ENCODE results near the gene HMX2. TPM values are rescaled to one million over a fixed set of nuclear protein-coding genes. Genes with fewer than 3 reads are reported as not detected.

HMX2 gene
- total and polyA plus RNA-seq, 2 of the 13 experiments (the other 11 are each of a cell fraction or from before 2014, with no cell fraction given): not detected

GRCh38 chr10:123157210-123157609 is 9.3 kb downstream of the HMX2 start (continued):
- TF ChIP-seq SOX13 (IDR thresholded peaks at IDR 0.05) (no peak), SOX13 (CRISPR knock-in tag; conservative IDR thresholded peaks at IDR 0.05 in 1 of 2, IDR thresholded peaks at IDR 0.05 in 1 of 2) (peak in 1 of 2 experiments; percentile 29; a peak in 1 of 4 replicates), ZNF615 (CRISPR knock-in tag; IDR thresholded peaks at IDR 0.05; ENCODE audit: borderline replicate concordance) (no peak), ZNF513 (CRISPR knock-in tag; conservative IDR thresholded peaks at IDR 0.05) (no peak), YEATS2 (CRISPR knock-in tag; IDR thresholded peaks at IDR 0.05; ENCODE audit: borderline replicate concordance) (no peak), THAP8 (CRISPR knock-in tag; IDR thresholded peaks at IDR 0.05; ENCODE audit: borderline replicate concordance) (no peak), ZNF737 (CRISPR knock-in tag; IDR thresholded peaks at IDR 0.05; ENCODE audit: borderline replicate concordance) (no peak), ZBTB26 (CRISPR knock-in tag; IDR thresholded peaks at IDR 0.05; ENCODE audit: borderline replicate concordance) (peak; percentile 99), TBX2 (CRISPR knock-in tag; IDR thresholded peaks at IDR 0.05; ENCODE audit: borderline replicate concordance) (peak; percentile 31; the same call in 1 of the 2 replicates), NFYC (CRISPR knock-in tag; IDR thresholded peaks at IDR 0.05) (no peak), ZNF546 (CRISPR knock-in tag; conservative IDR thresholded peaks at IDR 0.05) (no peak), FOXO4 (CRISPR knock-in tag; conservative IDR thresholded peaks at IDR 0.05) (no peak), ZNF792 (CRISPR knock-in tag; IDR thresholded peaks at IDR 0.05) (no peak), KLF13 (CRISPR knock-in tag; IDR thresholded peaks at IDR 0.05) (no peak), ZNF18 (CRISPR knock-in tag; IDR thresholded peaks at IDR 0.05; ENCODE audit: insufficient replicate concordance) (no peak), NPAS2 (CRISPR knock-in tag; IDR thresholded peaks at IDR 0.05; ENCODE audit: borderline replicate concordance) (no peak), STAT6 (CRISPR knock-in tag; IDR thresholded peaks at IDR 0.05; ENCODE audit: borderline replicate concordance) (no peak), IRF2 (CRISPR knock-in tag; IDR thresholded peaks at IDR 0.05) (no peak)

Data from HepG2 (cell line).